Kidney epithelial cell (primary cell): ENCODE data around the gene MRPL30. TPM values are rescaled to one million over a fixed set of nuclear protein-coding genes. Genes with fewer than 3 reads are reported as not detected.
"Not testable (repeated sequence)": the region's sequence is repeated elsewhere in the genome, so short reads cannot be mapped to it uniquely, and the experiment has no call there.

Experiments used
- DNase-seq: peaks from one replicate; pipeline ENCODE4 v3.0.0-alpha.2; 2010; ENCODE audit warnings: low read depth
- H3K27me3 ChIP-seq: 2 replicates; pipeline ENCODE4 v1.6.0; 2011; ENCODE audit warnings: low read length; ENCODE audit not compliant: control insufficient read depth, insufficient read depth
- H3K36me3 ChIP-seq: 2 replicates; pipeline ENCODE4 v1.5.1; 2011; ENCODE audit warnings: low read length; ENCODE audit not compliant: control insufficient read depth, insufficient read depth
- H3K4me3 ChIP-seq: 2 replicates; pipeline ENCODE4 v1.5.1; 2011; ENCODE audit warnings: low read depth, mild to moderate bottlenecking, control low read depth, low read length
- CTCF ChIP-seq: IDR thresholded peaks from 2 replicates; pipeline ENCODE4 v1.5.1; 2011; ENCODE audit warnings: mild to moderate bottlenecking, moderate library complexity, low read length, control low read depth, inconsistent platforms; ENCODE audit not compliant: insufficient read depth, poor library complexity, severe bottlenecking
- total RNA-seq: library from RNA; depleted of rRNA; stranded (reverse); fragments of >200 nt; gene quantifications from 2 replicates; pipeline ENCODE4 v1.2.3, GENCODE V29; 2015

The MRPL30 gene
- total RNA-seq, 1 donor from 2014 or later: 30.8 TPM

GRCh38 chr2:99217929-99218501 lies 37.0 kb downstream of the MRPL30 start:
- no peak for DNase-seq
- Histone ChIP-seq H3K4me3 (no peak overlapping the region), H3K27me3 (no peaks in the 10 kb centered on the region), H3K36me3 (no peaks in the 10 kb centered on the region)
- no peak for TF ChIP-seq CTCF

GRCh38 chr2:99233177-99233576 lies 52.2 kb downstream of the MRPL30 start:
- not testable (repeated sequence) for H3K27me3 ChIP-seq, H3K4me3 ChIP-seq, H3K36me3 ChIP-seq, DNase-seq

- DNase-seq: no peak
- Histone ChIP-seq H3K27me3 (no peaks in the 10 kb centered on the region), H3K4me3 (no peak overlapping the region), H3K36me3 (no peaks in the 10 kb centered on the region)
- TF ChIP-seq CTCF: no peak
Observed at GRCh38 chr2:99238599-99238998, 57.6 kb downstream of the MRPL30 start.

- TF ChIP-seq CTCF: no peak
- no peak for DNase-seq
- Histone ChIP-seq H3K36me3 (no peaks in the 10 kb centered on the region), H3K27me3 (no peaks in the 10 kb centered on the region), H3K4me3 (no peak overlapping the region)
Observed at GRCh38 chr2:99240431-99240830, 59.4 kb downstream of the MRPL30 start.

- Histone ChIP-seq H3K4me3 (no peak overlapping the region), H3K36me3 (no peaks in the 10 kb centered on the region), H3K27me3 (no peaks in the 10 kb centered on the region)
- no peak for TF ChIP-seq CTCF
- DNase-seq: no peak
Observed at GRCh38 chr2:99242151-99242550, 61.2 kb downstream of the MRPL30 start.

Other genes starting within 250 kb of the MRPL30 start
- 1.4 TPM in 2 replicates for gene CRACDL, start 245.0 kb upstream of the MRPL30 start, total RNA-seq
- gene C2orf15, start 39.5 kb upstream of the MRPL30 start, total RNA-seq: 6.7 and 7.8 TPM in 2 replicates
- 6.0 and 8.3 TPM in 2 replicates for gene TSGA10, start 26.2 kb upstream of the MRPL30 start, total RNA-seq
- 4.5 and 5.3 TPM in 2 replicates for gene LIPT1, start 26.2 kb upstream of the MRPL30 start, total RNA-seq
- gene MITD1, start 126 bp upstream of the MRPL30 start, total RNA-seq: 43.5 and 46.0 TPM in 2 replicates
- gene LYG2, start 74.5 kb downstream of the MRPL30 start, total RNA-seq: not detected in 2 replicates
- gene LYG1, start 120.0 kb downstream of the MRPL30 start, total RNA-seq: 0.25 and 1.0 TPM in 2 replicates
- 73.6 and 80.2 TPM in 2 replicates for gene TXNDC9, start 155.1 kb downstream of the MRPL30 start, total RNA-seq
- 26.4 and 31.8 TPM in 2 replicates for gene EIF5B, start 156.2 kb downstream of the MRPL30 start, total RNA-seq